ENCODE results near the gene MAFB.

The MAFB gene

GRCh38 chr20:40641202-40641601, 47.8 kb downstream of the MAFB start:
- in situ Hi-C loops (cut with HindIII; ENCODE audit: low pct_ligation_motif_present, low pct_unique_long_range_greater_than_20kb, low sequenced_read_pairs) = no loop called here
- DNase-seq = no peak

GRCh38 chr20:40640667-40641066, 48.4 kb downstream of the MAFB start:
- no peak for DNase-seq
- in situ Hi-C loops (cut with HindIII; ENCODE audit: low pct_ligation_motif_present, low pct_unique_long_range_greater_than_20kb, low sequenced_read_pairs) = no loop called here

- in situ Hi-C loops (cut with HindIII; ENCODE audit: low pct_ligation_motif_present, low pct_unique_long_range_greater_than_20kb, low sequenced_read_pairs) = no loop called here
- no peak for DNase-seq
These were observed 49.2 kb downstream of the MAFB start for GRCh38 chr20:40639676-40640355.

GRCh38 chr20:40639132-40639531, 49.9 kb downstream of the MAFB start:
- in situ Hi-C loops (cut with HindIII; ENCODE audit: low pct_ligation_motif_present, low pct_unique_long_range_greater_than_20kb, low sequenced_read_pairs) = no loop called here
- no peak for DNase-seq

GRCh38 chr20:40638414-40638813, 50.6 kb downstream of the MAFB start:
- in situ Hi-C loops (cut with HindIII; ENCODE audit: low pct_ligation_motif_present, low pct_unique_long_range_greater_than_20kb, low sequenced_read_pairs) = no loop called here
- DNase-seq = no peak

GRCh38 chr20:40637176-40637575, 51.9 kb downstream of the MAFB start:
- no peak for DNase-seq
- in situ Hi-C loops (cut with HindIII; ENCODE audit: low pct_ligation_motif_present, low pct_unique_long_range_greater_than_20kb, low sequenced_read_pairs) = no loop called here

GRCh38 chr20:40636486-40636885, 52.5 kb downstream of the MAFB start:
- no peak for DNase-seq
- in situ Hi-C loops (cut with HindIII; ENCODE audit: low pct_ligation_motif_present, low pct_unique_long_range_greater_than_20kb, low sequenced_read_pairs) = no loop called here

GRCh38 chr20:40635971-40636370, 53.1 kb downstream of the MAFB start:
- no peak for DNase-seq
- in situ Hi-C loops (cut with HindIII; ENCODE audit: low pct_ligation_motif_present, low pct_unique_long_range_greater_than_20kb, low sequenced_read_pairs) = no loop called here
